ENCODE data around the gene C1QTNF12.

C1QTNF12 gene, protein sequence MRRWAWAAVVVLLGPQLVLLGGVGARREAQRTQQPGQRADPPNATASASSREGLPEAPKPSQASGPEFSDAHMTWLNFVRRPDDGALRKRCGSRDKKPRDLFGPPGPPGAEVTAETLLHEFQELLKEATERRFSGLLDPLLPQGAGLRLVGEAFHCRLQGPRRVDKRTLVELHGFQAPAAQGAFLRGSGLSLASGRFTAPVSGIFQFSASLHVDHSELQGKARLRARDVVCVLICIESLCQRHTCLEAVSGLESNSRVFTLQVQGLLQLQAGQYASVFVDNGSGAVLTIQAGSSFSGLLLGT

GRCh38 chr1:1246577-1247340 is at the start of gene C1QTNF12:
TSS of gene C1QTNF12 (minus strand) at chr1:1246722. CDS start at chr1:1246690, 32 bp downstream.
- DNase-seq (ENCODE audit: low read depth) = no peak

DNA sequence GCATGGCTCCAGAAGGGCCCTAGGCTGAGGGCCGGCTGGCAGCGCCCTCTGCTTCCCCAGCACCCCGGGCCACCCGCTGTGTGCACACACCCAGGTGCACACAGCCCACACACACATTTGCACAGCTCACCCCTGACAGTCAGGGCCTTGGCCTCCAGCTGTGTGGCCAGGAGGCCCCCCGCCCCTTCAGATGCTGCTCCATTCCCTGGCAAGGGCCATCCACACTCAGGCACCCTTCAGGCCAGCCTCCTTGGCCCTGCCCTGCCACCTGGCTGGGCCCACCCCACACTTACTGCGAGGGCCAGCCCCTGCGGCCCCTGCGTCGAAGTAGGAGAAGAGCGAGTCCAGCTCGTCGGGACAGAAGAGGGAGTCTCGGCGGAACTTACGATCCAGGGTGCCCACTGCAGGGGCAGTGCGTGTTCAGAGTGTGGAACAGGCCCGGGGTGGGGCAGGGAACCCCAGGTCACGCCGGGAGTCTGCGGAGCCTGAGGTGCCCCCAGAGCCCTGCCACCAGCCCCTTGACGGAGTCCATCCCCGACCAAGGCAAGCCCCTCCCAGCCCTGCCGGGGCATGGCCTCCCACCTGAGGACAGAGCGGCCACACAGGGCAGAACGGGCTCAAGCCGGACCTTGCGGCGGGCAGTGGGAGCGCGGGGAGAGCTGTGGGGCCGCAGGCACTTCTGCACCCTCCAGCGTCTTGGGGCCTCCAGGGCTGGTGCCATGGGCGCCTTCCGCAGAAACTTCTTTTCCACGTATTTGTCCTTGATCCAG is 48.8 kb upstream of the C1QTNF12 start:
- DNase-seq (ENCODE audit: low read depth) = no peak

DNA sequence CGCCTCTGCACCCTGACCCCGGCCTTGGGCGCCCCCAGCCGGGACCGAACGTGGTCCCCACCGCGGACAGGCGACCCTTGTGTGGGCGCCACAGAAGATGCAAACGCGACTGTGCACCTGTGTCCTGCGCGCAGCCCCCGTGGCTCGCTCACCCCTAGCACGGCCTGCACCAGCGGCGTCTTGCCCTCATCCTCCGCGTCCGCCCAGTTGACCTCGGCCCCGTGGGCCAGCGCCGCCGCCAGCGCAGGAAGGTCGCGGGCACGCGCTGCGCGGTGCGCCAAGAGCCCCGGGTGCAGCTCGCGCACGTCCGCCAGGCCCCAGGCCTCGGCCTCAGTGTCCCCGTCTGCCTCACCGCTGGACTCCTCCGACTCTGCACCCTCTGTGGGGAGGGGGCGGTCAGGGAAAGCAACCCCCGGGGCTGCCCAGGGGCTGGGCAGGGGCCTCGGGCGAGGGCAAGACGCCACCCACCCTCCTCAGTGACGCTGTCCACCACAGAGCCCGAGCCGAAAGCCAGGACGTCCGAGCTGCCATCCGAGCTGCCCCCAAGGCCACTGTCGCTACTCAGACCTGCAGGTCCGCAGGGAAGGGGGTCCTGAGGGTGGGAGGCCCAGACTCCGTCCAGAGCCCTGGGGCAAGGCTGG is 47.8 kb upstream of the C1QTNF12 start:
- no peak for DNase-seq (ENCODE audit: low read depth)

- no peak for DNase-seq (ENCODE audit: low read depth)
These were observed 47.0 kb upstream of the C1QTNF12 start for GRCh38 chr1:1293263-1294249.

- no peak for DNase-seq (ENCODE audit: low read depth)
These were observed 46.3 kb upstream of the C1QTNF12 start for GRCh38 chr1:1292851-1293250.

DNA sequence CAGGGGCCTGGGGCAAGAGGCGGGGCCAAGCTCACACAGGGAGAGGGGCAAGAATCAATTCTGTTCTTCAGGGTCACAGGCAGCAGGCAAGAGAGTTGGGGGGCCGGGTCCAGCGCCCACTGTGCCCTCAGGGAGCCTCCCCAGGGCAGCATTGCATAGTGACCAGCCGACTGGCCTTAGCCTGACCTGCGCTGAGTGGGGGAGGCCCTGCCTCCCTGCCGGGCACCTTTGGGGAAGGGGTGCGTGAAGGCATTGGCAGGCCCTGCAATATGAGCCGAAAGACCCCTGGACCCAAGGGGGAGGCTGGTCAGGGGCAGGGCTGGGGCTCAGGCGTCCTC is 45.9 kb upstream of the C1QTNF12 start:
- DNase-seq (ENCODE audit: low read depth) = no peak

DNA sequence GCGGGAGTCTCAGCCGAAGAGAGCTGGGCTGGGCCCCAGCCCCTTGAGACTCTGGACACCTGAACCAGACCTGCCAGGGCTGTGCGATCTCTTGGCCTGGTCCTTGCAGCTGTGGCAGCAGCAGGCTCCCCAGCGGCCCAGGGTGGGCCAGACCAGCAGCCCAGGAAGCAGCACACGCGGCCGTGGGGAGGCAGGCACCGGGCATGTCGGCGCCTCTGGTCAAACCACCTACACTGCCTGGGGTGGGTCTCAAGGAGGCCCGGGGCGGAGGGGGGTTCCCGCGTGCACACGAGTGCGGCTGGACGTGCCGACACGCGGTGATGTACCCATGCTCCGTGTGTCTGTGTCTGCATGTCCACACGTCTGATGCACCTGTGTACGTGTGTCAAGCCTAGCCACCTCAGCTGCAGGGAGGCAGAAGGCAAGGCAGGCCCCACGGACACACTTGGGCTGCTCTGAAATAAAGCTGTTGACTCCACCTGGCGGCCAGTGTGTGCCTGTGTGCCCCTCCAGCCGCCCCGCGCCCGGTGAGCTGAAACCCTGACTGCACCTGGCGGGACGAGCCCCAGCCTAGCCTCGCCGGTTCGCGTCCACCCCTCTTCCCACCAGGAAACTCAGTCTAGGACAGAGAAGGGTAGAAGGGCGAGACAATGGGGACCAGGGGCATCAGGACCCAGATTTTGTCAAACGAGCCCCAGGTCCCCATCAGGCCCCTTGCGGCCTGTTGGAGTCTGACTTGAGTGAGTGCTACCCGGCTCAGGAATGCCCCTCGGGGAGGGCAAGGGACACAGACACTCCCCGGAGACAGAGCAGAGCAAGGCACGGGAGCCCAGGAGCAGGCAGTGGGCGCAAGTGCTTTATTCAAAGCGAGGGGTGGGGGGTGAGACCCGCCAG is 45.3 kb upstream of the C1QTNF12 start:
- DNase-seq (ENCODE audit: low read depth) = peak; percentile 33

- DNase-seq (ENCODE audit: low read depth) = no peak
These were observed 44.6 kb upstream of the C1QTNF12 start for GRCh38 chr1:1291023-1291528.

- no peak for DNase-seq (ENCODE audit: low read depth)
These were observed 43.8 kb upstream of the C1QTNF12 start for GRCh38 chr1:1290238-1290731.

- no peak for DNase-seq (ENCODE audit: low read depth)
These were observed 41.0 kb upstream of the C1QTNF12 start for GRCh38 chr1:1287288-1288110.

DNA sequence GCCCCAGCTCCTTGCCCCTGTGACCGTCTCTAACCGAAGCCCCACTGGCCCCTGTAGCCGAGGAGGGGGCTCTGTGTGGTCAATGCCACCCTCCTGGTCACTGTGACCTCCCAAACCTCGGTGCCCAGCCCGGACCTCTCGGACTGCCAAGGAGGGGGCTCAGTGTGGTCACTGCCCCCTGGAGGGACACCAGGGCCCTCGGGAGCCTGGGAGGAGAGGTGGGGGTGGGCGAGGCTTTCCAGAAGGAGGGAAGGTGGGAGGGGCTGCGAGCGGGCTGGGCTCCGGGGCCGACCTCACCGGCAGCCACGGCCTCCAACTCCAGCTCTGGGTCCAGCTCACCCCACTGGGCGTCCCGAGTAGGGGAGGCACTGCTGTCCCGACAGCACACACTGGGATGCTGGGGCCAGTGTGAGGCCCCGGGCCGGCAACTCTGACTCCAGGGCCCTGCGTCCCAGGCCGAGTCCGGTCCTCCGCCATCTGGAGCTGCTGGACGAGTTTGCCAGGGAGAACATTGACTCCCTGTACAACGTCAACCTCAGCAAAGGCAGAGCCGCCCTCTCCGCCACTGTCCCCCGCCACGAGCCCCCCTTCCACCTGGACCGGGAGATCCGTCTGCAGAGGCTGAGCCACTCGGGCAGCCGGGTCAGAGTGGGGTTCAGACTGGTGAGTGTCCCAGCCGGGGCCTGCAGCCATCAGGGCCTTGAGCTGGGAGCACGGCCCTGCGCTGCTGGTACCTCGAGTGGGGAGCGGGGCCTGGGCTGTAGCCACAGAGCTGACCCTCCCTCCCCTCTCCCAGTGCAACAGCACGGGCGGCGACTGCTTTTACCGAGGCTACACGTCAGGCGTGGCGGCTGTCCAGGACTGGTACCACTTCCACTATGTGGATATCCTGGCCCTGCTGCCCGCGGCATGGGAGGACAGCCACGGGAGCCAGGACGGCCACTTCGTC is 40.1 kb upstream of the C1QTNF12 start:
- no peak for DNase-seq (ENCODE audit: low read depth)

- no peak for DNase-seq (ENCODE audit: low read depth)
These were observed 39.2 kb upstream of the C1QTNF12 start for GRCh38 chr1:1285611-1286311.

DNA sequence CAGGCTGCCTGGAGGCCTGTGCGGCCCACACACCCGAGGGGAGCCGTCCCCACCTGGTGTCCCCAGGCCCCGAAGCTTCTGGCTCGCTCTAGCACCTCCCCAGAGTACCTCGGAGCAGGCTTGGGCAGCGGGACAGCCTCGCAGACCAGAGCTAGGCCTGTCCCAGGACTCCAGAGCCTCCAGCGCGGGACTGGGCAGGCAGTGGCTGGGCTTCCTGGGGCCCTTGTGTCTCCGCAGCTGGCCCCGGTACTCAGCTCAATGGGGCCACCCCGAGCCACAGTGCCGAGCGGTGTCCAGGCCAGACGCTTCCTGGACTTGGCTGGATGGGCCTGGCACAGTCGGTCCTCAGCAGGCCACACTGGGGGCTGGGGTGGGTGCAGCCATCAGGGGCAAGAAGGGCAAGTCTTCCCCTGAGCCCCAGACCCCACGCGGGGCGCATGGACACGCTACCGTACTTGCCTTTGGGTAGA is 38.6 kb upstream of the C1QTNF12 start:
- no peak for DNase-seq (ENCODE audit: low read depth)

DNA sequence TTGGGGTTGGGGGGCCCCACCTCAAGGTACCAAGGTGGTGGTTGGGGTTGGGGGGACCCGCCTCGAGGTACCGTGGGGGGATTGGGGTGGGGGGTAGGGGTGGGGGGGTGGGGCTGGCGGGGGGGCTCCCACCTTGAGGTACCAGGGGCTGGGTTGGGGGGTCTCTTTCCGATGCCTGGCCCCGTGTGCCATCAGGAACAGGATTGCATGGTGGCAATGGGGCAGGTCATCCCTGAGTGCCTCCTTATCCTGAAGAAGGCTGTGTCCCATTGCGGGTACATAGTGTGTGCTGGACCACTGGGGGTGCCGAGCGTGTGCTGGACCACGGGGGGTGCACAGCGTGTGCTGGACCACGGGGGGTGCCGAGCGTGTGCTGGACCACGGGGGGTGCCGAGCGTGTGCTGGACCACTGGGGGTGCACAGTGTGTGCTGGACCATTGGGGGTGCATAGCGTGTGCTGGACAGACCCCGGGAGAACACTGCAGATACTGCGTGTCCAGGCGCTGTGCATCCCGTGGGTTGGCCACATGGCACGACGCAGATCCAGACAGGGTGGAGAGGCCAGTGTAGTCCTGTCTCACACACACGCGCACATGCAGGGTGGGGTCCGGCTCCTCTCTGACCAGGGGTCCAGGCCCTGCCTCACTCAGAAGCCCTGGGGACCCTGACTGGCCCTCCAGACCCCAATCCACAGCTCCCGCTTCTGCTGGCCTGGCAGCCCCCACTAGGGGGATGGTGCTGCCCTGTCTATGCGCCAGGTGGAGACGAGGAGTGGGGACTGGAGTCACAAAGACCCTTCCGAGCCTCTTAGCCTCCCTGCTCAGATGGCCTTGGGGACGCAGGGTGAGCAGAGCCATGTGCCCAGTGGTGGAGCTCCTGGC is 37.9 kb upstream of the C1QTNF12 start:
- DNase-seq (ENCODE audit: low read depth) = no peak

DNA sequence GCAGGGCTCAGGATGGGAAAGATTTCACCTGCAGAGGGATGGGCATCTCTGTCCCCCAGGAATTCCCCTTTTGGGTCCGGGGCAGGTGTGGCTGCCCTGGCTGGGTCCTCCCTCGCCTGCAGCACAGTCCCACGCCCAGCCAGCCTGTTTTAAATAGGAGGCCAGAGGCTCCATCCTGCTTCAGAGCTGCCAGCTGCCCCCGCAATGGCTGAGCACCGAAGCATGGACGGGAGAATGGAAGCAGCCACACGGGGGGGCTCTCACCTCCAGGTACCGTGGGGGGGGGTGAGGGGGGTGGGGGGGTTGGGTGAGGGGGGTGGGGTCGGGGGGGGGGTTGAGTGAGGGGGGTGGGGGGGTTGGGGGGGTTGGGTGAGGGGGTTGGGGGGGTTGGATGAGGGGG is 37.3 kb upstream of the C1QTNF12 start:
- no peak for DNase-seq (ENCODE audit: low read depth)

- DNase-seq (ENCODE audit: low read depth) = no peak
These were observed 36.5 kb upstream of the C1QTNF12 start for GRCh38 chr1:1282998-1283397.
